Activated gamma-delta T cell treated with anti-CD3 and anti-CD28 coated beads, Interleukin-2, amount 50 U/mL, for 16 hours (primary cell): Measurements from ENCODE around the gene PFKFB3.
"Not testable (repeated sequence)": the region's sequence is repeated elsewhere in the genome, so short reads cannot be mapped to it uniquely, and the experiment has no call there.

Experiments used
- DNase-seq: peaks from one replicate; pipeline ENCODE4 v3.0.0-alpha.2; 2020; ENCODE audit warnings: low read depth

The PFKFB3 gene

GRCh38 chr10:6178581-6178980 is 24.2 kb upstream of the PFKFB3 start:
- no peak for DNase-seq

GRCh38 chr10:6179078-6179477 is 23.7 kb upstream of the PFKFB3 start:
- no peak for DNase-seq

- DNase-seq = no peak
These were observed 22.1 kb upstream of the PFKFB3 start for GRCh38 chr10:6180480-6181110.

GRCh38 chr10:6181249-6181648 is 21.5 kb upstream of the PFKFB3 start:
- no peak for DNase-seq

GRCh38 chr10:6182454-6183098 is 20.2 kb upstream of the PFKFB3 start:
- no peak for DNase-seq

- DNase-seq = no peak
These were observed 17.6 kb upstream of the PFKFB3 start for GRCh38 chr10:6185039-6185716.

GRCh38 chr10:6186894-6187256 is 15.9 kb upstream of the PFKFB3 start:
- no peak for DNase-seq

- no peak for DNase-seq
These were observed 15.5 kb upstream of the PFKFB3 start for GRCh38 chr10:6187278-6187677.

- DNase-seq = not testable (repeated sequence)
These were observed 12.7 kb upstream of the PFKFB3 start for GRCh38 chr10:6190033-6190432.

- no peak for DNase-seq
These were observed 11.6 kb upstream of the PFKFB3 start for GRCh38 chr10:6191147-6191546.

GRCh38 chr10:6191569-6191968 is 11.2 kb upstream of the PFKFB3 start:
- DNase-seq = no peak

GRCh38 chr10:6193342-6193741 is 9.4 kb upstream of the PFKFB3 start:
- DNase-seq = not testable (repeated sequence)

- DNase-seq = no peak
These were observed 8.4 kb upstream of the PFKFB3 start for GRCh38 chr10:6194311-6194710.

GRCh38 chr10:6195376-6195775 is 7.4 kb upstream of the PFKFB3 start:
- DNase-seq = no peak

- no peak for DNase-seq
These were observed 6.9 kb upstream of the PFKFB3 start for GRCh38 chr10:6195846-6196245.

GRCh38 chr10:6196524-6196923 is 6.2 kb upstream of the PFKFB3 start:
- DNase-seq = not testable (repeated sequence)

- no peak for DNase-seq
These were observed 5.4 kb upstream of the PFKFB3 start for GRCh38 chr10:6197321-6197720.

GRCh38 chr10:6198171-6198570 is 4.6 kb upstream of the PFKFB3 start:
- no peak for DNase-seq

GRCh38 chr10:6199131-6199733 is 3.5 kb upstream of the PFKFB3 start:
- no peak for DNase-seq

- DNase-seq = no peak
These were observed 2.3 kb upstream of the PFKFB3 start for GRCh38 chr10:6200440-6200733.

- DNase-seq = no peak
These were observed 1.8 kb upstream of the PFKFB3 start for GRCh38 chr10:6200734-6201515.

GRCh38 chr10:6201516-6201975 is 1.2 kb upstream of the PFKFB3 start:
- peak; percentile 60 for DNase-seq
